HCT116 (cell line): ENCODE data around the gene CHST12. TPM values are rescaled to one million over a fixed set of nuclear protein-coding genes. Genes with fewer than 3 reads are reported as not detected.

Experiments
- ATAC-seq: fragments of 200-7000 bp; cut with Tn5 transposase; 2 replicates; pipeline ENCODE4 v1.9.1; 2020; ENCODE audit warnings: mild to moderate bottlenecking, moderate library complexity
- BruUV-seq: library from RNA; stranded (reverse); fragments of 400-500 nt; replicated peaks from 2 replicates; lab custom pipeline; 2021; lab: Mats Ljungman, UMichigan
- CTCF ChIA-PET: fragments of 300-600 bp; sonication (Branson Sonifier 250); formaldehyde crosslinking; loops from one replicate; lab custom pipeline; 2021; ENCODE audit warnings: antibody characterized with exemption; lab: Charles Lee
- POLR2A ChIA-PET: fragments of 300-600, 350-600 bp; sonication (Branson Sonifier 250); formaldehyde crosslinking; loops from one replicate; lab custom pipeline; 2021; ENCODE audit warnings: antibody characterized with exemption; lab: Charles Lee
- RAD21 ChIA-PET, 2 experiments: fragments of 300-600 bp; sonication (Branson Sonifier 250); formaldehyde crosslinking; loops; one replicate each; lab custom pipeline; 2023; ENCODE audit warnings: low total read pairs in 2 of 2; ENCODE audit not compliant: uncharacterized antibody in 2 of 2, unreplicated experiment in 2 of 2, low non-redundant PET in 1 of 2; lab: Charles Lee
- DNase-seq: peaks from one replicate; pipeline ENCODE4 v3.0.0-alpha.2; 2010; ENCODE audit warnings: low read depth, low spot score
- H2AFZ ChIP-seq: fragments of 200-600 bp; shearing (Covaris generic), sonication (generic); 2 replicates; pipeline ENCODE4 v1.6.1; 2017; ENCODE audit warnings: low read depth, mixed run types, mixed read lengths, antibody characterized with exemption, low read length; ENCODE audit not compliant: poor library complexity, severe bottlenecking
- H3K27ac ChIP-seq: 2 replicates; pipeline ENCODE4 v1.5.1; 2012; ENCODE audit warnings: low read depth, low read length
- H3K27me3 ChIP-seq: fragments of 200-600 bp; sonication (generic); 2 replicates; pipeline ENCODE4 v1.6.1; 2016; ENCODE audit warnings: mixed run types, low read length, mixed read lengths; ENCODE audit not compliant: insufficient read depth
- H3K36me3 ChIP-seq, 2 experiments: fragments of 200-500 bp in 1 of 2; fragments of 200-600 bp in 1 of 2; sonication (Bioruptor generic) in 1 of 2; sonication (generic) in 1 of 2; 2 replicates each; pipeline versions ENCODE4 v1.5.1 to v1.6.1; 2014 to 2016; ENCODE audit warnings: low read length in 2 of 2, inconsistent platforms in 1 of 2, mixed read lengths in 1 of 2, mixed run types in 1 of 2; ENCODE audit not compliant: insufficient read depth in 2 of 2, control insufficient read depth in 1 of 2
- H3K4me1 ChIP-seq, 2 experiments: fragments of 200-600 bp in 1 of 2; sonication (generic) in 1 of 2; 2 replicates each; pipeline versions ENCODE4 v1.5.1 to v1.6.1; 2012 to 2017; ENCODE audit warnings: low read length in 2 of 2, inconsistent platforms in 1 of 2, mild to moderate bottlenecking in 1 of 2, mixed read lengths in 1 of 2, mixed run types in 1 of 2, moderate library complexity in 1 of 2; ENCODE audit not compliant: insufficient read depth in 2 of 2, control insufficient read depth in 1 of 2
- H3K4me2 ChIP-seq: fragments of 200-600 bp; sonication (generic); 2 replicates; pipeline ENCODE4 v1.6.1; 2017; ENCODE audit warnings: mixed run types, low read length, mixed read lengths
- H3K4me3 ChIP-seq, 2 experiments: fragments of 200-600 bp in 1 of 2; sonication (generic) in 1 of 2; replicated peaks in 1 of 2; 2 replicates each; pipeline ENCODE4 v1.5.1; 2011 to 2016; ENCODE audit warnings: low read length in 2 of 2, control low read depth in 1 of 2, low read depth in 1 of 2, mild to moderate bottlenecking in 1 of 2, mixed read lengths in 1 of 2, mixed run types in 1 of 2
- H3K79me2 ChIP-seq: fragments of 200-600 bp; sonication (generic); 2 replicates; pipeline ENCODE4 v1.6.1; 2017; ENCODE audit warnings: mild to moderate bottlenecking, mixed run types, low read length, moderate library complexity, mixed read lengths; ENCODE audit not compliant: insufficient read depth
- H3K9ac ChIP-seq: fragments of 200-600 bp; sonication (generic); 2 replicates; pipeline ENCODE4 v1.6.1; 2016; ENCODE audit warnings: low read length, mixed read lengths
- H3K9me2 ChIP-seq: fragments of 200-600 bp; sonication (generic), shearing (Covaris generic); 2 replicates; pipeline ENCODE4 v1.6.1; 2017; ENCODE audit warnings: mixed run types, mild to moderate bottlenecking, moderate library complexity; ENCODE audit not compliant: insufficient read depth
- H3K9me3 ChIP-seq, 2 experiments: fragments of 200-500 bp in 1 of 2; fragments of 200-600 bp in 1 of 2; sonication (Bioruptor generic) in 1 of 2; sonication (generic) in 1 of 2; 2 replicates each; pipeline ENCODE4 v1.6.1; 2014 to 2017; ENCODE audit warnings: low read length in 2 of 2, mixed read lengths in 2 of 2, inconsistent platforms in 1 of 2, low read depth in 1 of 2, mild to moderate bottlenecking in 1 of 2, mixed run types in 1 of 2, moderate library complexity in 1 of 2; ENCODE audit not compliant: control insufficient read depth in 1 of 2, insufficient read depth in 1 of 2
- H4K20me1 ChIP-seq: fragments of 200-600 bp; sonication (generic), shearing (Covaris generic); 2 replicates; pipeline ENCODE4 v1.6.1; 2017; ENCODE audit warnings: mixed run types, mild to moderate bottlenecking, moderate library complexity; ENCODE audit not compliant: insufficient read depth
- CBX3 ChIP-seq: IDR thresholded peaks from 2 replicates; pipeline ENCODE4 v1.6.1; 2012; ENCODE audit warnings: low read depth
- EGR1 ChIP-seq: IDR thresholded peaks from 2 replicates; pipeline ENCODE4 v1.6.1; 2012; ENCODE audit warnings: low read depth
- JUND ChIP-seq: IDR thresholded peaks from 2 replicates; pipeline ENCODE4 v1.6.1; 2012
- MAX ChIP-seq: IDR thresholded peaks from 2 replicates; pipeline ENCODE4 v1.6.1; 2012
- POLR2AphosphoS5 ChIP-seq: IDR thresholded peaks from 2 replicates; pipeline ENCODE4 v1.6.1; 2011; ENCODE audit warnings: mild to moderate bottlenecking, low read depth, low read length, moderate library complexity
- RAD21 ChIP-seq: IDR thresholded peaks from 2 replicates; pipeline ENCODE4 v1.6.1; 2012; ENCODE audit warnings: low read depth, mild to moderate bottlenecking
- REST ChIP-seq: IDR thresholded peaks from 2 replicates; pipeline ENCODE4 v1.6.1; 2012; ENCODE audit warnings: low read depth
- SP1 ChIP-seq: IDR thresholded peaks from 2 replicates; pipeline ENCODE4 v1.6.1; 2012; ENCODE audit warnings: low read depth
- ZFX ChIP-seq: fragments of 450-650 bp; IDR thresholded peaks from 2 replicates; pipeline ENCODE4 v1.6.1; 2017
- intact Hi-C: fragments of 100-400 bp; cut with micrococcal nuclease; formaldehyde crosslinking; loops from 2 replicates; pipeline ENCODE4 v1.10.0; 2022
- total RNA-seq: library from RNA; stranded (reverse); gene quantifications from one replicate; pipeline ENCODE4 v1.2.1, GENCODE V29; 2021; ENCODE audit not compliant: unreplicated experiment

The CHST12 gene
- total RNA-seq, 1 experiment from 2014 or later, result 14.2 TPM

- no peaks in the 10 kb centered on the region for H3K27me3 ChIP-seq
- CTCF ChIA-PET, result no interaction called here
- no peaks in the 10 kb centered on the region for H3K36me3 ChIP-seq
- no peak overlapping the region for H3K4me3 ChIP-seq
- TF ChIP-seq SP1 (no peak), ZFX (no peak), CBX3 (no peak), JUND (no peak), REST (no peak), RAD21 (no peak), POLR2AphosphoS5 (no peak), EGR1 (no peak), MAX (no peak)
- POLR2A ChIA-PET, result no interaction called here
- RAD21 ChIA-PET, result no interaction called here
- no peak for ATAC-seq
- no peaks in the 10 kb centered on the region for H3K9me3 ChIP-seq
- no peak overlapping the region for H3K4me2 ChIP-seq
- DNase-seq, result no peak
- H4K20me1 ChIP-seq, result no peaks in the 10 kb centered on the region
- no peak overlapping the region for H3K9ac ChIP-seq
- no peaks in the 10 kb centered on the region for H3K9me2 ChIP-seq
- intact Hi-C loops, result no loop called here
- no TSS peak for BruUV-seq
- H3K79me2 ChIP-seq, result no peaks in the 10 kb centered on the region
- H3K27ac ChIP-seq, result no peak overlapping the region
- H3K4me1 ChIP-seq, result no peaks in the 10 kb centered on the region
- H2AFZ ChIP-seq, result no peak overlapping the region
Measured at GRCh38 chr7:2421943-2422310, 18.5 kb downstream of the CHST12 start.
